ENCODE data around the gene SCNN1G. TPM values are rescaled to one million over a fixed set of nuclear protein-coding genes. Genes with fewer than 3 reads are reported as not detected.

The SCNN1G gene
- total and polyA plus RNA-seq, 2 donors (not counting 3 experiments of a cell fraction or from before 2014, with no cell fraction given): not detected

DNA sequence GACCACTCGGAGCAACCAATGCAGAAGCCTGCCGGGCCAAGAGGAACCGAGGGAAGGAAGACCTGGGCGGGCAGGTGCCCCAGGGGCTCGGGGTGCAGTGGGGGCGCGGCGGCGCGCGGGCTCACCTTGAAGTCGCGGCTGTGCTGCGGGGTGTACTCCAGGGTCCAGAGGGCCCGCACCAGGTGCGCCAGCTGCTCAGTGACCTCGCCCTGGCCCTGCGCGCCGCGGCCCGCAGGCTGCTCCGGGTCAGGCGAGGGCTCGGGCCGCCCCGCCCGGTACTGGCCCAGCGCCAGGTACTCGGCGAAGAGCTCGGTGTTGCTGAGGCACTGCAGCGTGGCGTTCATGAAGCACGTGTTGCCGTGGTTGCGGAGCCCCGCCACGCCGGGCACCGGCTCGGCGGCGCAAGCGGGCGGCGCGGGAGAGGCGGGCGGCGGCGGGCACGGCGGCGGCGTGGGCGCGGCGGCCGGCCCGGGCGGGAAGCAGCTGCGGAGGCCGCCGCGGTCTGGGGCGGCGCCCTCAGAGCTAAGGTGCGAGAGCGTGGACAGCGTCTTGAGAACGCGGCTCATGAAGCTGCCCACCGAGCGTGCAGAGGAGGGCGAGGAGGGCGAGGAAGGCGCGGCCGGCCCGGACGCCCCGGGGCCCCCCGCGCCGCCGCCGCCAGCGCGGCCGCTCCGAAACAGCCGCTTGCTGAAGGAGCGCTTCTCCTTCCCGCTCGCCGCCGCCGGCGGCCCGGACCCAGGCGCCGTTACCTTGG is 33.9 kb upstream of the SCNN1G start:
- intact Hi-C loops (cut with micrococcal nuclease): loop anchor here (1.0 to 5.0 kb wide), 3 partner anchors 16 to 250 kb away; no protein-coding TSS in a partner anchor
- no peaks in the 10 kb centered on the region for H3K9me3 ChIP-seq (replicated peaks; ENCODE audit: control insufficient read depth, insufficient read depth, low read length)
- H3K27me3 ChIP-seq (ENCODE audit: control insufficient read depth in 2 of 2, insufficient read depth in 2 of 2, low read length in 2 of 2): no peaks in the 10 kb centered on the region
- peak overlapping the region; percentile 55 for H2AFZ ChIP-seq (ENCODE audit: low read depth, low read length)
- FAIRE-seq (peak; percentile 40), DNase-seq (ENCODE audit: low read depth, low spot score) (peak; percentile 63)
- dilution Hi-C loops (cut with MboI; ENCODE audit: extremely low pct_ligation_motif_present, low sequenced_read_pairs): no loop called here
- H3K4me3 ChIP-seq (replicated peaks in 1 of 3; ENCODE audit: insufficient read depth in 1 of 3, low read depth in 1 of 3, low read length in 3 of 3): peak overlapping the region; percentile 75 to 91 (median 84)
- CTCF ChIA-PET: interaction anchor here (0.7 to 2.4 kb wide), 10 partner anchors 14 to 288 kb away, joined by 3 to 12 read pairs (median 5); no protein-coding TSS in a partner anchor
- peaks cover 4% of the 10 kb centered on the region for H4K20me1 ChIP-seq (replicated peaks; ENCODE audit: control insufficient read depth, extremely low read depth, insufficient read depth, low read length)
- H3K36me3 ChIP-seq (ENCODE audit: control insufficient read depth in 2 of 2, extremely low read depth in 1 of 2, insufficient read depth in 2 of 2, low read length in 2 of 2): no peaks in the 10 kb centered on the region
- H3K27ac ChIP-seq (ENCODE audit: insufficient read depth, low read depth, low read length): peak overlapping the region; percentile 51
- H3K9me1 ChIP-seq (replicated peaks; ENCODE audit: control insufficient read depth, extremely low read depth, insufficient read depth, low read length): no peaks in the 10 kb centered on the region
- peaks cover 21% of the 10 kb centered on the region for H3K4me1 ChIP-seq (ENCODE audit: control insufficient read depth, extremely low read depth, insufficient read depth, low read length)
- H3K9ac ChIP-seq (replicated peaks; ENCODE audit: extremely low read depth, insufficient read depth, low read length): peak overlapping the region; percentile 74
- POLR2A ChIA-PET: interaction anchor here (0.9 to 1.3 kb wide), 4 partner anchors 14 to 69 kb away, joined by 3 to 6 read pairs (median 4); no protein-coding TSS in a partner anchor
- no TSS peak for BruUV-seq (replicated peaks)
- TF ChIP-seq MYC (IDR thresholded peaks at IDR 0.05; ENCODE audit: low read depth, low read length): peak; percentile 74
- no peak for TF ChIP-seq EZH2 (IDR thresholded peaks at IDR 0.05; ENCODE audit: borderline replicate concordance, low read depth, low read length, severe bottlenecking)
- no peak for TF ChIP-seq JUN (IDR thresholded peaks at IDR 0.05; ENCODE audit: borderline replicate concordance, insufficient read depth, insufficient read length, low read depth)
- TF ChIP-seq POLR2A (IDR thresholded peaks at IDR 0.05; ENCODE audit: low read depth, low read length): peak; percentile 11
- TF ChIP-seq GATA2 (IDR thresholded peaks at IDR 0.05; ENCODE audit: insufficient read depth, insufficient read length, low read depth, low read length): no peak
- TF ChIP-seq, protein P1, sequence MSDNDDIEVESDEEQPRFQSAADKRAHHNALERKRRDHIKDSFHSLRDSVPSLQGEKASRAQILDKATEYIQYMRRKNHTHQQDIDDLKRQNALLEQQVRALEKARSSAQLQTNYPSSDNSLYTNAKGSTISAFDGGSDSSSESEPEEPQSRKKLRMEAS (IDR thresholded peaks at IDR 0.05; ENCODE audit: insufficient read depth, insufficient read length): peak; percentile 79
- TF ChIP-seq, protein P2, sequence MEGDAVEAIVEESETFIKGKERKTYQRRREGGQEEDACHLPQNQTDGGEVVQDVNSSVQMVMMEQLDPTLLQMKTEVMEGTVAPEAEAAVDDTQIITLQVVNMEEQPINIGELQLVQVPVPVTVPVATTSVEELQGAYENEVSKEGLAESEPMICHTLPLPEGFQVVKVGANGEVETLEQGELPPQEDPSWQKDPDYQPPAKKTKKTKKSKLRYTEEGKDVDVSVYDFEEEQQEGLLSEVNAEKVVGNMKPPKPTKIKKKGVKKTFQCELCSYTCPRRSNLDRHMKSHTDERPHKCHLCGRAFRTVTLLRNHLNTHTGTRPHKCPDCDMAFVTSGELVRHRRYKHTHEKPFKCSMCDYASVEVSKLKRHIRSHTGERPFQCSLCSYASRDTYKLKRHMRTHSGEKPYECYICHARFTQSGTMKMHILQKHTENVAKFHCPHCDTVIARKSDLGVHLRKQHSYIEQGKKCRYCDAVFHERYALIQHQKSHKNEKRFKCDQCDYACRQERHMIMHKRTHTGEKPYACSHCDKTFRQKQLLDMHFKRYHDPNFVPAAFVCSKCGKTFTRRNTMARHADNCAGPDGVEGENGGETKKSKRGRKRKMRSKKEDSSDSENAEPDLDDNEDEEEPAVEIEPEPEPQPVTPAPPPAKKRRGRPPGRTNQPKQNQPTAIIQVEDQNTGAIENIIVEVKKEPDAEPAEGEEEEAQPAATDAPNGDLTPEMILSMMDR (IDR thresholded peaks at IDR 0.05; ENCODE audit: extremely low read depth in 1 of 2, insufficient read depth in 1 of 2, low read depth in 1 of 2, low read length in 2 of 2): no peak
- peak; percentile 59 for TF ChIP-seq POLR2AphosphoS5 (IDR thresholded peaks at IDR 0.05; ENCODE audit: insufficient read depth, low read depth, low read length)
- no peak for TF ChIP-seq FOS (IDR thresholded peaks at IDR 0.05; ENCODE audit: borderline replicate concordance, insufficient read depth, low read length)
- peaks cover 47% of the 10 kb centered on the region for H3K79me2 ChIP-seq (ENCODE audit: control insufficient read depth, insufficient read depth, low read length)
- H3K4me2 ChIP-seq (ENCODE audit: insufficient read depth, low read length): peak overlapping the region; percentile 77
